ENCODE data around the gene ARL5A.

ARL5A gene

GRCh38 chr2:151792589-151792988 is 35.6 kb downstream of the ARL5A start:
- no peak for DNase-seq (ENCODE audit: low read depth)
- no peak for TF ChIP-seq CTCF (IDR thresholded peaks at IDR 0.05; ENCODE audit: control insufficient read depth, insufficient read depth, low read depth, low read length, missing control alignments)
- H3K4me3 ChIP-seq (ENCODE audit: control insufficient read depth, low read depth, low read length): no peak overlapping the region

DNA sequence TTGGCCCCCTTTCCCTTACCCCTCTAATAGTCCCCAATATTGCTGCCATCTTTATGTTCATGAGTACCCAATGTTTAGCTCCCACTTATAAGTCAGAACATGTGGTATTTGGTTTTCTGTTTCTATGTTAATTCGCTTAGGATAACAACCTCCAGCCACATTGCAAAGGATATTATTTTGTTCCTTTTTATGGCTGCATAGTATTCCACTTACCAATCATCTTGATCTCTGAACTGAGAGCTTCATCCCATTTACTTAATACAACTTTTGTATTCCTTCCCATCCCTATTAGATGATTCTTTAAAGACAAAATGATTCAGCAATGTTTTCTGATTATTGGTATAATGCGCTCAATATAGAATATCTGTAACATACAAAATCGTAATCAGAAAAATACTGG is 36.7 kb downstream of the ARL5A start:
- TF ChIP-seq CTCF (IDR thresholded peaks at IDR 0.05; ENCODE audit: control insufficient read depth, insufficient read depth, low read depth, low read length, missing control alignments): no peak
- H3K4me3 ChIP-seq (ENCODE audit: control insufficient read depth, low read depth, low read length): no peak overlapping the region
- no peak for DNase-seq (ENCODE audit: low read depth)

GRCh38 chr2:151790689-151791088 is 37.5 kb downstream of the ARL5A start:
- no peak overlapping the region for H3K4me3 ChIP-seq (ENCODE audit: control insufficient read depth, low read depth, low read length)
- no peak for DNase-seq (ENCODE audit: low read depth)
- no peak for TF ChIP-seq CTCF (IDR thresholded peaks at IDR 0.05; ENCODE audit: control insufficient read depth, insufficient read depth, low read depth, low read length, missing control alignments)

- no peak for TF ChIP-seq CTCF (IDR thresholded peaks at IDR 0.05; ENCODE audit: control insufficient read depth, insufficient read depth, low read depth, low read length, missing control alignments)
- no peak overlapping the region for H3K4me3 ChIP-seq (ENCODE audit: control insufficient read depth, low read depth, low read length)
- DNase-seq (ENCODE audit: low read depth): no peak
Observed at GRCh38 chr2:151789055-151789834, 39.0 kb downstream of the ARL5A start.

GRCh38 chr2:151786483-151786882 is 41.7 kb downstream of the ARL5A start:
- DNase-seq (ENCODE audit: low read depth): no peak
- H3K4me3 ChIP-seq (ENCODE audit: control insufficient read depth, low read depth, low read length): no peak overlapping the region
- no peak for TF ChIP-seq CTCF (IDR thresholded peaks at IDR 0.05; ENCODE audit: control insufficient read depth, insufficient read depth, low read depth, low read length, missing control alignments)

DNA sequence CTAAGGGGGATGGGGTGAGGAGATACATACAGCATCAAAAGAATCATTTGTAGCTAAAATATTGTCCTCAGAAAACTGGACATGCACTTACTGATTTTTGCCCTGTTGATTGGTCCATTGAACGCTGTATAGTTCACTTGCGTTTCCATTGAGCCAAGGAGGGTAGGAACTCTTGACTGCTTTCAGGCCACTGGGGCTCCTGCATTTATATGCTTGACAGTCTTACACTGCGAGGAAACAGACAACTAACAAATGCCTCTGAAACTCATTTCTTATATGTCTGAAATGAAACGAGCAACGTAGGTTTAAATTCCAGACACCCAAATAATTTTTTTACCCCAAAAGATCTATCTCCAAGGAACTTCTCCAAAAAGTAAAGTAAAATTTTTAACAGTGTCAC is 42.1 kb downstream of the ARL5A start:
- no peak for DNase-seq (ENCODE audit: low read depth)

More for the DNA sequence above, 42.1 kb downstream of the ARL5A start:
- no peak overlapping the region for H3K4me3 ChIP-seq (ENCODE audit: control insufficient read depth, low read depth, low read length)
- no peak for TF ChIP-seq CTCF (IDR thresholded peaks at IDR 0.05; ENCODE audit: control insufficient read depth, insufficient read depth, low read depth, low read length, missing control alignments)
